ENCODE data around the gene RPUSD1. TPM values are rescaled to one million over a fixed set of nuclear protein-coding genes. Genes with fewer than 3 reads are reported as not detected.

RPUSD1 gene, protein sequence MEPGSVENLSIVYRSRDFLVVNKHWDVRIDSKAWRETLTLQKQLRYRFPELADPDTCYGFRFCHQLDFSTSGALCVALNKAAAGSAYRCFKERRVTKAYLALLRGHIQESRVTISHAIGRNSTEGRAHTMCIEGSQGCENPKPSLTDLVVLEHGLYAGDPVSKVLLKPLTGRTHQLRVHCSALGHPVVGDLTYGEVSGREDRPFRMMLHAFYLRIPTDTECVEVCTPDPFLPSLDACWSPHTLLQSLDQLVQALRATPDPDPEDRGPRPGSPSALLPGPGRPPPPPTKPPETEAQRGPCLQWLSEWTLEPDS
- total RNA-seq (2022; extraction: Qiagen RNA extraction; ENCODE audit: low read depth) = 33.4 to 55.9 TPM (median 54.0 TPM) in 5 replicates

DNA sequence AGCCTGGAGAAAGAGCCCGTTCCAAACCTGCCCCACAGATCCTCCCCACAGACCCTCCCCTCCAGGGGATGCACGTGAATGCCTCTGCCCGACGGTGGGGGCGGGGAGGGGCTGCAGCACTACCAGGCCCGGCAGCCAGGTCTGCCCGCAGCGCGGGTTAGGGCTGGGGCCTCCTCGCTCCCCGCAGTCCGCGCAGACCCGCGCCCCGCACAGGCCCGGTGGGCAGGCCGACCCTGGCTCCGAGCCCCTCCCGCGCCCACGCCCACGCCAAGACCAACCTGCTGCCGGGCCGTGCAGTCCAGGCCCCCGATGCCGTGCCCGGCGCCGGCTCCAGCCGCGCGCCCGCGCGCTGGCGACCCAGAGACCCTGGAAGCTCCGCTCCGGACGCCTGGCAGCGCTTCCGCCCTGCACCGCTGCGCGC, at the start of gene RPUSD1:
RPUSD1 (minus strand) TSS at position 404 of the 421 bp plus-strand sequence. CDS start 644 bp downstream, outside the sequence.

DNA sequence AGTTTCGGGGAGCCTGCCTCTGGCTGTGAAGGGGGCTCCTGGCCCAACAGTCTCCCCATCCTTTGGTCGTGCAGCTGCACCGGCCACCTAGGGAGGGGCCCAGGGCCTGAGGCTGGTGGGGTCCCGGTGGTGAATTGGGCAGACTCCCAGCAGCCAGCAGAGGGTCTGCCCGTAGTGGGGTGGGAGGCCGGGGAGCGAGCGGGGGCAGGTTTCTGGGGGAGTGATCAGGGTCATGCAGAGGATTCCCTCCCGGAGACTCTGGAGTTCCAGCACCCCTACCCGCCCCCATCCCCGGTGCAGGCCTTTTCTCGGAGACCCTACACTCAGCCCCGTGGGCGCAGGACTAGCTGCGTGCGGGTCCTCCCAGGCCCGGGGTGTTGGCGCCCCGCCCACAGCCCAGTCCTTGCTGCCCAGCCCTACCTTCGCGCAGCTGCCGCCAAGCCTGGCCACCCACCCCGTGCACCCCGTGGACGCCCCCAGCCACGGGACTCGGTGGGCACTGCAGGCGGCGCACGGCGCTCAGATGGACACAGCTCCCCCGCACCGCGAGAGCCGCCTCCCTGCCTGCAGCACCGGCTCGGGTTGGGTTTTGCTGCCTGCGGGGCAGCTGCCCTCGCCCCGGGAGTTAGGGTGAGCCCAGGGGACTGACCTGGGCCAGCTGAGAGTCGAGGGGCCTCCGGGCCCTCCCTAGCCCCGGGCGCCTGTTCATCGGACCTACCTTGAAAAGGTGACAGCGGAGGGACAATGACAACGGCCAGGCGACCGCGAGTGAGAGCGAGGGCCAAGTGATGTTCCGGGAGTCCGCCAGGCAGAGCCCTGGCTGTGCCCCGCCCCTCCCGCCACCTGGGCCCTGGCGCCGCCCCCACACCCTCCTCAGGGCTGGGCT, 12.0 kb upstream of the RPUSD1 start, which contains the start of gene GNG13:
GNG13 (minus strand) TSS at position 787 of the 886 bp plus-strand sequence. CDS start 1,657 bp downstream, outside the sequence.

DNA sequence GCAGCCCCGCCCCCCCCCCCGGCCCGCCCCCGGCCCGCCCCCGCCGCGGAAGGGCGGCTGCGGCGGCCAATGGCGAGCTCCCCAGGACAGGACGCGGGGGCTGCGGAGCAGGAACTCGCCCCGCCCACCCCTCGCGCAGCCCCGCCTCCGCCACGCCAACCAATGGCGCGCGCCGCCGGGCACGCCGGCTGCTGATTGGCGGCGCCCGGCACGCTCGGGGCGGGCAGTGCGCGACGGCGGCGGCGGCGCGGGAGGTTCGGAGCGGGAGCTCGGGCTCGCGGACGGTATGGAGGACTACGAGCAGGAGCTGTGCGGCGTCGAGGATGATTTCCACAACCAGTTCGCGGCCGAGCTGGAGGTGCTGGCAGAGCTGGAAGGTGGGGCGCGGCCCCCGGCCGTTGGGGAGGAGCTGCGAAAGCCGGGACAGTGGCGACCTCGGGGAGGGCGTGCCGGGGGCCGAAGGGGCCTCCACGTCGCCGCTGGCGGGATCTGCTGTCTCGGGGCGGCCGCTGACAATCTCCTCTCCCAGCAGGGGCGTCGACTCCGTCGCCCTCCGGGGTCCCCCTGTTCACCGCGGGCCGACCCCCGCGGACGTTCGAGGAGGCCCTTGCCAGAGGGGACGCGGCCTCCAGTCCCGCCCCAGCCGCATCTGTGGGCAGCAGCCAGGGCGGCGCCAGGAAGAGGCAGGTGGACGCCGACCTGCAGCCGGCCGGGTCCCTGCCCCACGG, 382 bp upstream of the RPUSD1 start, which contains the start of gene CHTF18:
CHTF18 (plus strand) TSS at position 222 of the 728 bp plus-strand sequence; CDS start at position 287, 65 bp downstream.

DNA sequence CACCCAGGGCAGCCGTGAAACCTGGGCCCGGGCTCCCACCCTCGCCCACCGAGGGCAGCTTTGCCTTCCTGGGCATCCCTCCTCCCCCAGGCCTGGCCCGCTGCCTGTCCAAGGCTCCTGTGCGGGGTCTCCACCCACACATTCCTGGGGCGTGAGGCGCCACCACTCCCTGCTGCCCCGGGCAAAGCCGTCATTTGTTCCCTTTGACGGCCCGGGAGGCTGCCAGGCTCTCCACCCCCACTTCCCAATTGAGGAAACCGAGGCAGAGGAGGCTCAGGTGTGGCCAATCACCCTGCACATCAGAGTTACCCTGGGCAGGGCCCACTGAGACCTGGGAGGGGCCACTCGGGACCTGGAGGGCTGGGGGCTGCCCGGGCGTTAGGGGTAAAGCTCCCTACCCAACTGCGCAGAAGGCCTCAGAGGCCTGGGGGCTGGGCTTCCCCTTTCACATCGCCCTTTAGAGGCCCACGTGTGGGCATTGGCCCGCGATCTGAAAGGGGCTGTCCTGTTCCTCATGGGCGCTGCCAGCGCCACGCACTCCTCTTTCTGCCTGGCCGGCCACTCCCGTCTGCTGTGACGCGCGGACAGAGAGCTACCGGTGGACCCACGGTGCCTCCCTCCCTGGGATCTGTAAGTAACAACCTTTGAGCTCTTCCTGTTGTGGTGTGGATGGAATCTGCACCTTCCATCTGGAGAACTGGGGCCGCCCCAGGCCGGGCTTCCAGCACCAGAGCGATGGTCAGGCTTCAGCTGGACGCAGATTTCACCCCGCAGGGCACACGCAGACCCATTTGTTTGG, 27.4 kb downstream of the RPUSD1 start, which contains the start of gene MSLN:
MSLN (plus strand) TSS at position 190 of the 799 bp plus-strand sequence. CDS start 1,947 bp downstream, outside the sequence.

DNA sequence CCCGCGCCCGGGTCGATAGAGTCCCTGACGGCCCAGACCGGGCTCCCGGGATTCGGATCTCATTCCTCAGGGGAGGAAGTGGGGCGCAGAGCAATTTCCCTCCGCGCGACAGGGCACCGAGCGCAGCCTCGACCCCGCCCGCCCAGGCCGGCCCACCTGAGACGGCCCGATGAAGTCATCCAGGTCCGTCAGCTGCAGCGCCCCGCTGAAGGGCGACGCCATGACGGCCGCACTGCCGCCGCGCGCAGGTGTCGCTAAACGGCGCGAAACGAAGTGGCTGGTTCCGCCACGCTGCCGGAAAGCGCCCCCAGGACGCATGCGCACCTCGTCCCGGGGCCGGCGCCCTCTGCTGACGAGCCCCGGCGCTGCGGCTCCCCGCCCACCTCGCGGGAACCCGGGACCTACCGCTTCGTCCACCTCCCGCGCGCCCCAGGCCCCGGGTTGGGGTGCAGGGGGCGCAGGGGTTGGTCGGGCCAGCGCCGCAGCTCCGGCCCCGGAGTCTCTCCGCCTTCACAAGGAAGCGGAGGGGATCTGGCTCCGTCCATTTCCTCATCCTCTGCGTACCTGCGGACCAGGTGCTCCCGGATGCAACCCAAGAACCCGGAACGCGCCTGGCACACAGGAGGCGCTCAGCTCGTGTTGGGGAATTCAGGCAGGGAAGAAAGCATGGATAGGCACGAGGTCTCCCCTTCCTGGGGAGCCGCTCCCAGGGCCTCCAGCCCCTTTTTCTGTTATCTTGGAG, 47.2 kb downstream of the RPUSD1 start, which contains the start of gene CIAO3:
CIAO3 (minus strand) TSS at position 234 of the 742 bp plus-strand sequence; CDS start at position 222, 12 bp downstream.

Other genes starting within 250 kb of the RPUSD1 start
- gene PRR35, start 228.0 kb downstream of the RPUSD1 start, total RNA-seq (2022; extraction: Qiagen RNA extraction; ENCODE audit: low read depth) = 0.06 to 0.18 TPM (median 0.13 TPM) in 5 replicates
- gene NHLRC4, start 221.4 kb downstream of the RPUSD1 start, total RNA-seq (2022; extraction: Qiagen RNA extraction; ENCODE audit: low read depth) = 0.11 to 0.39 TPM (median 0.21 TPM) in 5 replicates
- gene PIGQ, start 218.4 kb downstream of the RPUSD1 start, total RNA-seq (2022; extraction: Qiagen RNA extraction; ENCODE audit: low read depth) = 25.3 to 44.0 TPM (median 34.0 TPM) in 5 replicates
- 10.7 to 19.4 TPM (median 17.7 TPM) in 5 replicates for gene RAB40C, start 198.3 kb downstream of the RPUSD1 start, total RNA-seq (2022; extraction: Qiagen RNA extraction; ENCODE audit: low read depth)
- gene WFIKKN1, start 157.4 kb downstream of the RPUSD1 start, total RNA-seq (2022; extraction: Qiagen RNA extraction; ENCODE audit: low read depth) = 0.10 to 0.23 TPM (median 0.13 TPM) in 5 replicates
- gene METTL26, start 152.1 kb downstream of the RPUSD1 start, total RNA-seq (2022; extraction: Qiagen RNA extraction; ENCODE audit: low read depth) = 85.3 to 150 TPM (median 144 TPM) in 5 replicates
- gene MCRIP2, start 146.6 kb downstream of the RPUSD1 start, total RNA-seq (2022; extraction: Qiagen RNA extraction; ENCODE audit: low read depth) = 21.2 to 49.7 TPM (median 47.2 TPM) in 5 replicates
- gene WDR90, start 139.0 kb downstream of the RPUSD1 start, total RNA-seq (2022; extraction: Qiagen RNA extraction; ENCODE audit: low read depth) = 16.6 to 34.6 TPM (median 27.1 TPM) in 5 replicates
- 59.7 to 96.5 TPM (median 84.1 TPM) in 5 replicates for gene RHOT2, start 120.2 kb downstream of the RPUSD1 start, total RNA-seq (2022; extraction: Qiagen RNA extraction; ENCODE audit: low read depth)
- gene RHBDL1, start 112.7 kb downstream of the RPUSD1 start, total RNA-seq (2022; extraction: Qiagen RNA extraction; ENCODE audit: low read depth) = 0.67 to 1.7 TPM (median 1.4 TPM) in 5 replicates
- 83.4 to 138 TPM (median 123 TPM) in 5 replicates for gene STUB1, start 108.0 kb downstream of the RPUSD1 start, total RNA-seq (2022; extraction: Qiagen RNA extraction; ENCODE audit: low read depth)
- 63.7 to 86.1 TPM (median 79.3 TPM) in 5 replicates for gene JMJD8, start 104.0 kb downstream of the RPUSD1 start, total RNA-seq (2022; extraction: Qiagen RNA extraction; ENCODE audit: low read depth)
- 3.9 to 6.4 TPM (median 5.5 TPM) in 5 replicates for gene WDR24, start 98.0 kb downstream of the RPUSD1 start, total RNA-seq (2022; extraction: Qiagen RNA extraction; ENCODE audit: low read depth)
- 1.7 to 3.4 TPM (median 2.9 TPM) in 5 replicates for gene FBXL16, start 82.6 kb downstream of the RPUSD1 start, total RNA-seq (2022; extraction: Qiagen RNA extraction; ENCODE audit: low read depth)
- 63.5 to 222 TPM (median 177 TPM) in 5 replicates for gene METRN, start 73.3 kb downstream of the RPUSD1 start, total RNA-seq (2022; extraction: Qiagen RNA extraction; ENCODE audit: low read depth)
- gene ANTKMT, start 67.2 kb downstream of the RPUSD1 start, total RNA-seq (2022; extraction: Qiagen RNA extraction; ENCODE audit: low read depth) = 33.9 to 70.7 TPM (median 53.2 TPM) in 5 replicates
- gene CCDC78, start 61.9 kb downstream of the RPUSD1 start, total RNA-seq (2022; extraction: Qiagen RNA extraction; ENCODE audit: low read depth) = 3.1 to 6.6 TPM (median 5.5 TPM) in 5 replicates
- gene HAGHL, start 61.3 kb downstream of the RPUSD1 start, total RNA-seq (2022; extraction: Qiagen RNA extraction; ENCODE audit: low read depth) = 12.8 to 21.7 TPM (median 16.8 TPM) in 5 replicates
- 15.1 to 23.9 TPM (median 21.0 TPM) in 5 replicates for gene CIAO3, start 47.4 kb downstream of the RPUSD1 start, total RNA-seq (2022; extraction: Qiagen RNA extraction; ENCODE audit: low read depth)
- 1.7 to 3.1 TPM (median 2.4 TPM) in 5 replicates for gene MSLN, start 27.6 kb downstream of the RPUSD1 start, total RNA-seq (2022; extraction: Qiagen RNA extraction; ENCODE audit: low read depth)
- 13.7 to 28.0 TPM (median 26.4 TPM) in 5 replicates for gene CHTF18, start 239 bp upstream of the RPUSD1 start, total RNA-seq (2022; extraction: Qiagen RNA extraction; ENCODE audit: low read depth)
- not detected in 5 replicates for gene GNG13, start 12.4 kb upstream of the RPUSD1 start, total RNA-seq (2022; extraction: Qiagen RNA extraction; ENCODE audit: low read depth)
- gene LMF1, start 182.6 kb upstream of the RPUSD1 start, total RNA-seq (2022; extraction: Qiagen RNA extraction; ENCODE audit: low read depth) = 8.0 to 11.2 TPM (median 8.8 TPM) in 5 replicates
- 1.5 to 2.6 TPM (median 1.8 TPM) in 5 replicates for gene SOX8, start 193.4 kb upstream of the RPUSD1 start, total RNA-seq (2022; extraction: Qiagen RNA extraction; ENCODE audit: low read depth)

All from A549 treated with RU486 at 1 μM for 4 hours (cell line).